NB4 (cell line): Measurements from ENCODE around the gene ZNF592.

Experiments
- CTCF ChIP-seq: IDR thresholded peaks from one replicate; pipeline ENCODE4 v1.5.1; 2012; ENCODE audit warnings: low read depth, low read length
- MAX ChIP-seq: IDR thresholded peaks from 2 replicates; pipeline ENCODE4 v1.6.1; 2011; ENCODE audit warnings: low read depth, low read length
- MYC ChIP-seq: IDR thresholded peaks from 2 replicates; pipeline ENCODE4 v1.6.1; 2011; ENCODE audit warnings: low read depth, low read length
- POLR2A ChIP-seq: IDR thresholded peaks from 2 replicates; pipeline ENCODE4 v1.6.1; 2011; ENCODE audit warnings: mild to moderate bottlenecking; ENCODE audit not compliant: insufficient read length; ENCODE audit errors: extremely low read depth

GRCh38 chr15:84736375-84736774 lies 12.0 kb upstream of the ZNF592 start:
- no peak for TF ChIP-seq CTCF
- no peak for TF ChIP-seq POLR2A
- no peak for TF ChIP-seq MAX
- no peak for TF ChIP-seq MYC
